GM21786 (cell line): ENCODE measurements around the gene PSPN.
A peak's percentile ranks its signal among the peaks of the same experiment; 100 is the strongest.

Experiments
- ATAC-seq: cut with Tn5 transposase; IDR thresholded peaks from one replicate; pipeline ENCODE4 v1.9.1; 2021; ENCODE audit not compliant: unreplicated experiment

Gene PSPN, protein sequence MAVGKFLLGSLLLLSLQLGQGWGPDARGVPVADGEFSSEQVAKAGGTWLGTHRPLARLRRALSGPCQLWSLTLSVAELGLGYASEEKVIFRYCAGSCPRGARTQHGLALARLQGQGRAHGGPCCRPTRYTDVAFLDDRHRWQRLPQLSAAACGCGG

DNA sequence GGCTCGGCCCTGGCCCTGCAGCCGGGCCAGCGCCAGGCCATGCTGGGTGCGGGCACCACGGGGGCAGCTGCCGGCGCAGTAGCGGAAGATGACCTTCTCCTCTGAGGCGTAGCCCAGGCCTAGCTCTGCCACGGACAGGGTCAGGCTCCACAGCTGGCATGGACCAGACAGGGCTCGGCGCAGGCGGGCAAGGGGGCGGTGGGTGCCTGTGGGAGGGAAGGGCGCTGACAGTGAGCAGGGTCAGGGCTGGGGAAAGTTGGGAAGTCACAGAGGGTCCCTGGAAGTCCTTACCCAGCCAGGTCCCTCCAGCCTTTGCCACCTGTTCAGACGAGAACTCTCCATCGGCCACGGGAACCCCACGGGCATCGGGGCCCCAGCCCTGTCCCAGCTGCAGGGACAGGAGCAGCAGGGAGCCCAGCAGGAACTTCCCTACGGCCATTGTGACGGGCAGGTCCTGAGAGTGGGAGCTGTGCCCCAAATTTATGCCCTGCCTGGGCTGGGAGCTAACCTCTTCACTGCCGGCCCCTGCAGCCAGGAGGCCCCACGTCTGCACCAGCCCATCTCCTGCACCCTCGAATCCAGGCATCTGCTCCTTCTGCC is at the start of gene PSPN:
PSPN (minus strand) TSS at position 523 of the 600 bp plus-strand sequence; CDS start at position 439, 84 bp downstream.
- no peak for ATAC-seq

DNA sequence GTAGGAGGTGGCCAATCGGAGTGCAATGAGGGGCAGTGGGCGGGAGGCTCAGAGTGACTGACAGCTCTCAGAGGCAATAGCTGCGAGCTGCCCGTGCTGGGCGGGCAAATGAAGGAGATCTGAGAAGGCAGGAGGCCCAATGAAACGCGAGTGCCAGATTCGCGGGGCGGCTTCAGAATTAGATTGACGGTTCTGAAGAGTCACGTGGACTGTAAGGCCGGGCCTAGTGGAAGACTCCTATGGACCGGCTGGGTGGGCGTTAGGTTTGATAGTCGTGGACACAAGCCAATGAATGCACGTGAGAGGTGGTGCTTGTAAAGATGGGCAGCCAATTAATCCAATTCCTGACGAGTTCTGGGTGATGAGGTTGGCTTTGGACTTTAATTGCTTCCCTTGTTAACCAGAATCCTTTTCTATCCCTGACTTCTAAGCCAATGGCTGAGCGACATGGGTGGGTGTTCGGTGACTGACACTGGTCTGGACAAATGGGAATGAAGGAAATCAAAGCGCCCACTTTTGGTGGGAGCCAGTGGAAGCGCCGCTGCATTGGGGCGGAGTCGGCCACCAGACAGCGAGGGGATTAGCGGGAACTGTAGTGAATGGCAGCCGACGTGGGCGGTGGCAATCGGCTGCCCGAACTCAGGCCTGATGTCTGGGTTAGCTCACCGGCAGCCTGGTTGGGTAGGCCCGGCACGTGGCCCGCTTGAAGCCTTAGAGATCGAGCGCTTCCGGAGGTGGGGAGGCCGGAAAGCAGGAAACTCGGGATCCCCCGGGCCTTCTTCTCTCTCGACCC is 49.4 kb upstream of the PSPN start:
- ATAC-seq = peak; percentile 83

DNA sequence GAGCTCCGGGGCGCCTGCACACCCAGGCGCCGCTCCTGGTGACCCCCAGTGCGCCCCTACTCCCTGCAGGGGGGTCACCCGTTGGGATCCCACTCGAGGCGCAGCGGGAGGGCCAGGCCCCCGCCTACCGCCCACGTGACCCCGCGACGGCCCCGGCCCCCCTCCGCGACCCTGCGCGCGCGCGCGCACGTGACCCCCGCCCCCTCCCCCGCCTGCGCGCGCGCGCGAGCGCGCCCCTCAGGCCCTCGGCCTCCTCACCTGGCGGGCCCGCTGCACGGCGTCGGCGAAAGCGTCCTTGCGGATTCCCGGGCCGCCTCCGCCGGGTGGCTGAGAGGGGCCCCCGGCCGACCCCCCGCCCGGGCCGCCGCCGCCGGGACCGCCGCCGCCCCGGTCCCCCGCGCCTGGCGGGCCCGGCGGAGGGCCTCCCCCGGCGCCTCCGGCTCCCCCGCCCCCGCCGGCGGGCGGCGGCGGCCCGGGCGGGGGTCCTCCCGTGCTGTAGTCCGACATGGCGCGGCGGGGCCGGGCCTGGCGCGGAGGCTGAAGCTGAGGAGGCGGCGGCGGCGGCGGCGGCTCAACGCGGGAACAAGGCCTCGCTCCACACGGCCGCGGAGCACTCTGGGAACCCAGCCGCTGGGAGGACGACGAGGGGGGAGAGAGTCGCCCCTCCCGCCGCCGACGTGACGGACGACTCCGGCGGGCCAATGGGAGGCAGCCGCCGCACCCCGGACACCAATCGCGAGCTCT is 48.6 kb upstream of the PSPN start, which contains the start of gene KHSRP:
KHSRP (minus strand) TSS at position 617 of the 744 bp plus-strand sequence; CDS start at position 507, 110 bp downstream.
- no peak for ATAC-seq

DNA sequence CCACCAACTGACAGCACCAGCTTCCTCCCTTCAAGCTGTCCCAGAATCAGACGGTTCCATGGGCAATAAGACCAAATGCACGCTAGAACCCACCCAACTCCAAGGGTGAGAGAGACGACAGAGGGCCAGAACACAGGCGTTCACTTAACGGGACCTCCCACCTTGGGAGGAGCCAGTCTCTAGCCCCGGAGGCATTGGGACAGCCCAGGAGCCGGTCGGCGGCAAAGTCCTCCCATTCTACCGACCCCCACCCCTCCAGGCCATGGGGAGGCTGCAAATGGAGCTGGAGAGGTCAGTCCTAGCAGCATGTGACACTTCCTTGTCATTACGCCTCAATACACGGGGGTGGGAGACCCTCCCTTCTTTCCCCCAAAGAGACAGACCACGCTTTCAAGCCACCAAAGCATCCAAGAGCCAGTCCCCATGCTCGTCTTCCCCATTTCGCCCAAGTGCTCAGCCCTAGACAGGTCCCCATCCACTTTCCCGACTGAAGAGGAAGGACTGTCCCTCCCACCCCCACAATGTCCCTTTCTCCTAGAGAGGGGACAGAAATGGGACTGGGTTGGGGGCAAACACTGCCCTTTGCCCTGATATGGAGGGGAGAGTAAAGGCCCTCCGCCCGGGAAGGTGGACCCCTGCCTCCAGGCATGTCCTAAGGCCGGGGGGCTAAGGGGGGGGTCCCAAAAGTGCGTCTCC is 47.9 kb upstream of the PSPN start:
- no peak for ATAC-seq

DNA sequence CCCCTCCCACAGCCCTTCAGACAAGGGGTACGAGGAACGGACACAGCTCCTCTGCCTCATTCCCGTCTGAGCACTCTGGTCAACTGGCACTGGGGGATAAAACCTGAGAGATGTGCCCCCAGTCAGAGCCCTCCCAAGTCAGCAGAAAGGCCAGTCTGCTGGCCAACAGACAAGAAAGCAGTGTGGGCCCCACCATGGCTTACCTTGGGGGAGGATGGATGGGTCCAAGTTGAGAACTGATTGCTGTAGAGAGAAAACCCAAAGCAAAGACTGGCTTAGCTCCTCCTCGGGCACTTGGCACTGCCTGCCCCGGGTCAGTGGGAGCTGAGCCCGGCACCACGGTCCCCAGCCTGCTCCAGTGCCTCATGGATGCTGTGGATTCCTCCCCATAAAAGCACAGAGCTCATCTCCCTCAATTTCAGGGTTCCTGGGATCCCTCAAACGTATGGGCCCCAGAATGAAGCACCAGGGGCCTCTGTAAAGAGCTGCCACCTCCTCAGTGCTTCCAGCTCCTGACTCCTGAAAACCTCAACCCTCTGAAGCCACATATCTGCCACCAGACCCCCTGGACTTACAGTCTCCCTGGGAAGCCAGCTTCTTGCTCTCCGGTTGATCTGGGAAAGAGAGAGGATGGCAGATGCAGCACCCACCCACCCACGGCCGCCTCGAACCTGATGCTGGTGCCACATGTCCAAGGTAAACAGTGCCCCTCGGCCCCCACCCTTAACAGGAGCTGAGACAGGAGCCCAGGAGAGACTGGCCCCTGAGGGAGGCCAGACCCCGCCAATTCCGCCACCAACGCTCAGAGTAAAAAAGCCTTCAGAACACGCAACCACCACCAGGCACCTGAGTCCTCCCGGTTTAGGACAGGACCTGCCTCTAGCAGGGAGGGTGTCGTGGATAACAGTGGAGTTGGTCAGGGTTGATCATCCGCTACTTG is 45.6 kb upstream of the PSPN start:
- ATAC-seq = no peak

DNA sequence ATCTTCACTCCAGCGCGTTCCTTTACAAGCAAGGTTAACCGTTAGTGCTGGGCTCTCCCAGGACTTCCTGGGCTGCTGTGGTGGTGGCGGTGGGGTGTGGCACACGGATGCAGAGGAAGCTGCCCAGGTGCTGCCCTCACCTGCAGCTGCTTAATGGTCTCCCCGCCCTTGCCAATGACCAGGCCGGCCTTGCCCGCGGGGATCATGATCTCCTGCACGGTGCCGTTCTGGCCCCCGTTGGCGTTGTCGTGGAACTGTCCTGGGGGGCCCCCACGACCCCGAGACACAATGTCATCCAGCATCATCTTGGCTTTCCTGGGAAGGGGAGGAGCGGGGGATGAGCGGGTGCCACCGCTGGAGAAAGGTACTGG is 42.8 kb upstream of the PSPN start:
- ATAC-seq = no peak

DNA sequence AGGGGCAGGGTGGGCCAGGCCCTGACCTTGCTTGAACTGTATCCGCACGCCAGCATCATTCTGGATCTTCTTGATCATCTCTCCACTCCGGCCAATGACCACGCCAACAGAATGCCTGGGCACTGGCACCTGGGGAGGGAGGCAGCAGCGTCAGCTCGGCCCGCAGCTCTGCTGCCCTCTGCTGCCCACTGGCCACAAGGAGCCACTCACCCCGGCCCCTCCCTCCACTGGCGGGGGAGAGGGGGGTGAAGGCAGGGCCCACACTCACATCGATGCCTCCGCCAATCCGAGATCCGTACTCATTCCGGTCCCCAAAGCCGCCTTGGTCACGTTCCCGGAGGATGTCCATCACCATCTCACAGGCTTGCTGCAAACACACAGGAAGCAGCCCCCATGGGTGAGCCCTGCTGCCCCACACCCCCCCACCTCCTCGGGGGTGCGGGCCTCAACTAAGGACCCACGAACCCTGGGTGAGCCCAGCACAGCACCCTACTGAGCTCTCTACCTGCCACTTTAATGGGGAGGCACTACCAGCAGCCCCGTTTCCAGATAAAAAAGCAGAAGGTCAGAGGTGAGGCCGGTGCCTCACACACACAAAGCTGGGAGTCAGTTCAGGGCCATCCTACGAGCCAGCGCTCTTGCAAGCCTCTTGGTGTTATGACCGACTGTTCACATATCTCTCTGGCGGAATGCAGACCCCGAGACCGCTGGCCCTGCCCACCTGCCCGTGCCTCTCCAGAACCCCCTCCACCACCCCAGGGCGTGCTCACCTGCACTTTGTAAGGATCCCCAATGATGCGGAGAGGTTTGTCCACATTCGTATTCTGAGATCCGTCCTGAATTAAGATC is 42.2 kb upstream of the PSPN start:
- no peak for ATAC-seq

DNA sequence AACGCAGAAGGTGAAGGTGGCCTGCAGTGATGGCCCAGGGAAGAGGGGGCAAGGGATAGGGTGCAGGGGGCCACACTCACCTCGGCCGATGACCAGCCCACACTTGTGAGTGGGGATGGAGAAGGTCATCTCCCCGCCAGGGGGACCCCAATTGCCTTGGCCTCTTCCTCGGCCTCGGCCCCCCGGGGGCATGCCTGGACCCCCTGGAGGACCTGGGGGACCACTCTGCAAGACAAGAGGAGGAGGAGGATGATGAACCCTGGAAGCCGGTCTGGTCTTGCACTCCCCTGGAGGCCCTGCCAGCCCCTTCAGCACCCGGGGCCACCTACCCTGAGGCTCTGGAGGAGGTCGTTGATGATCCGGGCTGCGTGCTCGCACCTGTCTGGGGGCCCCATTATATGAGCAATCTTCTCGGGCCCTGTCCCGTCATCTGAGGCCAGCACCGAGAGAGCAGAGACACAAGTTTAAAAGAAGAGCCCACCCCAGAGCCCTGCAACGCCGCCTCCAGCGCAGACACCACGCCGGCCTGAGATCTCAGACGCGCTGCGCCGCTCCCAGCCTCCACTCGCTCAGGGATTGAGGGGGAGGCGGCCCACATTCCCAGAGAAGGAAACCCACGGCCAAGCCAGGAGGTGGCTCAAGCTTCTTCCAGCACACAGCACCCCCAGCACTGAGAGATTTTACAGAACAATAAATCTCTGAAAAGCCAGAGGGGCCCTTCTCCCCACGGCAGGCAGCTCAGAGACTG is 41.1 kb upstream of the PSPN start:
- ATAC-seq = no peak

DNA sequence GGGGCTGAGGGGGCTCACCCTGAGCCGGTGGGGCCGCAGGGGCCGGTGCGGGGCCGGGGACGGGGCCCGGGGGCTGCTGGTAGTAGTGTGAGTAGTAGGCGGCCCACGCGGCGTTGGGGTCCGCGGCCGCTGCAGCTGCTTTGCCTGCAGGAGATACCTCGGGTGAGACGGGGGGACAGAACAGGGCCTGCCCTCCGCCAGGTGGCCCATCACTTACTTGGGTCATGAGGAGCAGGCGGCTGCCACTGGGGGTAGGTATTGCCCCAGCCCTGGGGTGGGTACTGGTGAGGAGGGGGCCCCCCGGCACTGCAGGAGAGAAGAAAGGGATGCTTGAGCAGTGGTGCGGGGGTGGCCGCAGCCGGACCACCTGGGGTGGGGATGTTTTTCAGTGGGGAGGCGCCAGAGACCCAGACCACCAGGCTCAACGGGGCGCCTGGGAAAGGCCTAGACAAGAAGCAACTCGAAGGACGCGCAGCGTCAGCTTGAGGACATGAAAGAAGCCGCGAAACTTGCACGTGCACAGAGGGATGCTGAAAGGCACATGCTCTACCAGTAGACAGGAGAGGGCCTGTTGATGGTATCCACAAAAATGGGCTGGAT is 40.0 kb upstream of the PSPN start:
- ATAC-seq = no peak

DNA sequence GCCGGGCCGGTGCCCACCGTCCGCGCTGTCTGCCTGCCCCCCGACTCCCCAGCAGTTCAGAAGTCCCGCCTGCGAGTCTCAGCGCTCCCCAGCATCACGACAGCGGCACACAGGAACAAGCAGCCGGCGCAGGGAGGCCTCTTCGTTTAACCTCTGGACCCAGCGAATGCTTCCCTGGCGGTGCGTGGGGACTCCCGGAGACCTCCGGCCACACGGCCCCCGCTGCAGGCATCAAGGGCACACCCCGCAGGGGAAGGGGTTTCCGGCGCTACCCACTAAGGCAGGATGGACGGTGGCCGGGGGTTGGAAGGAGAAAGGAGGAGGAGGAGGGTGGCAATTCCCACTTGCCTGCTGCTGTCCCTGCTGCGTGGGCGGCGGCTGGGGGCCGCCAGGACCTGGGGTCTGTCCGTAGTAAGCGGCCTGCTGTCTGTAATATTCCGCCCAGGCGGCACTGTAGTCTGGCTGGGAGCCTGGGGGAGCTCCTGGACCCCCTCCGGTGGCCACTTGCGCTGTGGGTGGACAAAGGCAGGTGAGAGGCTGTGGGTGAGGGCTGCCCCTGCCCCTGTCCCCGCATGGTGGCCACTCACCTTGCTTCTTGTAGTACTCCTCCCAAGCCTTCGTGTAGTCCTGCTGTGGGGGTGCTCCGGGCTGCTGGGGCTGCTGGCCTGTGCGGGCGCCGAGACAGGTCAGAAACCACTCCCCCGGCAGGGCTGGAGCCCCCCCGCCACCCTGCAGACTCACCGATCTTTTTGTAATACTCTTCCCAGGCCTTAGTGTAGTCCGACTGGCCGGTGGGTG is 39.3 kb upstream of the PSPN start:
- no peak for ATAC-seq

DNA sequence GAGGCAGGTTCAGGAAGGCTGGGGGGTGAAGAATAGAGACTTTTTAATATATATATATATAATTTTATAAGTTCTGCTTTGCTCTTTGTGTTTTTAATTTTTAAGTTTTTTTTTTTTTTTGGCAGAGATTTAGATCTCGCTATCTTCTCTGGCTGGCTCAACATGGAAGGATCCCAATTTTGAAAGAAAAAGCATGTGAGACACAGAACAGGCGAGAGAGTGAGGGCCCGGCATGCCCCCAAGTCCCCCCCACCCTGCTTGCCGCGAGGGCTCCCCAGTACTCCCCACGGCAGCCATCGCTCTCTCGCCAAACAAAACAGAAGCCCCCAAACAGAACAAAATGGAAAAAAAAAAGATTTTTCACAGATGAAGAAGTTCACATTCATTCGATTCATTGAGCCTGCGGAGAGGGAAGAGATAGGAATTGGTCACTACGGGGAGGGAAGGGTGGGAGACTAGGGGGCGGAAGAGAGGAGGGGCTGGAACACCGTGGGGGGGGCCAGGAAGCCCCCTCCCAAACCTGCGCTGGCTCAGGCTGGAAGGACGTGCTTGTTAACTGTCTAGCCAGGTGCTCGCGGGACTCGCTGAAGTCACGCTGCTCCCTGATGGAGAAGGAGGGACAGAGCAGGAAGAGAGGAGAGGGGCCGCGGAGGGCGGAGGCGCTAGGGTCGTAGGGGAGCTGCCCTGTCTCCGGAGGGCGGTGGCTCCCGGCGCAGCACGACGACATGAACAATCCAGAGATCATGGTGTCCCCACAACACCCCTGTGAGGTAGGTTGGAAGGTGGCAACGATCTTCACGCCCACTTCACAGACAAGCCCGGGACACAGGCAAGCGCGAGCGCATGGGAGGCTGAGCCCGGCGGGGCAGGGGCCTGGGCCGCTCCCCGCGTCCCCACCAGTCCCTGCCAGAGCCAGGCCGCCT is 38.2 kb upstream of the PSPN start:
- ATAC-seq = no peak

- ATAC-seq = no peak
Observed at GRCh38 chr19:6413291-6413690, 37.6 kb upstream of the PSPN start.

- ATAC-seq = no peak
Observed at GRCh38 chr19:6412447-6413091, 36.8 kb upstream of the PSPN start.

DNA sequence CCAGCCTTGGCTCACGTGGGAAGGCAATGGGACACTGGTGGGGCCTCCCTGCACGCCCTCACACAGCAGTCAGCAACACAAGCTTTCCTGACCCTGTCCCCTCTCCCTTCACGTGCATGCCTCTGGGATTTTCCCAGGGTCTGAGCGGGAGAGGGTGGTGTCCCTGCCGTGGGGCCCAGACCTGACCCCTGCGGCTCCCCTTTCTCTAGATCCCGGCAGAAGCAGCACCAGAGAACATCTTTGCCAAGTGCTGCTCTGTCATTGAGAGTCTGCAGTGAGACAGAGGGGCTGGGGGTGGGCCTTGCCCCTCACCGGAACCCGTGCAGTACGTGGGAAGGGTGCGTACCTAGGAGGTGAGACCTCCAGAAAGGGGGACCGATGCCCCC is 36.3 kb upstream of the PSPN start:
- no peak for ATAC-seq

DNA sequence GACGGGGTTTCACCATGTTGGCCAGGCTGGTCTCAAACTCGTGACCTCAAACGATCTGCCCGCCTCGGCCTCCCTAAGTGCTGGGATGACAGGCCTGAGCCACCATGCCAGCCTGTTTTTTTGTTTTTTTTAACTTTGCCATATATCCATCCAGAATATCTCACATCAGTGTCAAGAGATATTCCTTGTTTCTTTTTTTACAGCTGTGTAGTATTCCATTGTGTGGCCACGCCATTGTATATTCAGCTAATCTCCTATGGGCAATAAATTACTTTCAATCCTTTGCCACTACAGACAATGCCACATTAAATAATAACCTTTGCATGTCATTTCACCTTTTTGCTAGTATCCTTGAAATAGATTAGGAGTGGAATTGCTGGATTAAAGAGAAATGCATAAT is 33.6 kb upstream of the PSPN start:
- no peak for ATAC-seq

DNA sequence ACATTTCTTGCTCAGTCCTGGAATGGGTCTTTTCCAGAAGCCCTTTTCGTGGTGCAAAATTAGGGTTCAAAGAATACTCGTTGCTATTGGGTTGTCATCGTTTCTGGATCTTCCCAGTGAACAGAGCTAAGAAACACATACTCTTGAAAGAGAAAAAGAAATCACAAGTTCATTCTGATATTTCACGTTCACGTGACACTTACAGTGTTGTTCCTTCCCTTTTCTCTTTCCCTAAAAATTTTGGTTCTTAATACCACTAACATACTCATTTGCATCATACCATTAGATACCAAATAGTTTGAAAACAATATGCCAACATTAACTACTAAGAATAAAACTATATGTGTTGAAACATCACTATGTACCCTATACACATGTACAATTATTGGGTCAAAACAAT is 30.7 kb upstream of the PSPN start:
- ATAC-seq = no peak
